Nephron progenitor cell (in vitro differentiated cells): Measurements from ENCODE around the gene SLC2A9.

Source experiments
- DNase-seq: peaks from one replicate; pipeline ENCODE4 v3.0.0; 2021
- H3K27ac Mint-ChIP-seq: 2 replicates; pipeline ENCODE4 v1.8.0; 2021; ENCODE audit warnings: mild to moderate bottlenecking, moderate library complexity, mixed read lengths
- H3K27me3 Mint-ChIP-seq: 2 replicates; pipeline ENCODE4 v1.8.0; 2021; ENCODE audit warnings: mild to moderate bottlenecking, low read depth, mixed read lengths; ENCODE audit not compliant: poor library complexity
- H3K36me3 Mint-ChIP-seq: 2 replicates; pipeline ENCODE4 v1.8.0; 2021; ENCODE audit warnings: low read depth, mixed read lengths
- H3K4me1 Mint-ChIP-seq: 2 replicates; pipeline ENCODE4 v1.8.0; 2021; ENCODE audit warnings: mixed read lengths
- H3K4me3 Mint-ChIP-seq: 2 replicates; pipeline ENCODE4 v1.8.0; 2021; ENCODE audit warnings: mild to moderate bottlenecking, moderate library complexity, mixed read lengths
- H3K9me3 Mint-ChIP-seq: 2 replicates; pipeline ENCODE4 v1.8.0; 2021; ENCODE audit warnings: mild to moderate bottlenecking, moderate library complexity, mixed read lengths
- TF ChIP-seq, protein P1 (sequence below): fragments of 200-600 bp; sonication (generic); IDR thresholded peaks from 2 replicates; pipeline ENCODE4 v1.5.0; 2021; ENCODE audit warnings: antibody characterized with exemption

The SLC2A9 gene

DNA sequence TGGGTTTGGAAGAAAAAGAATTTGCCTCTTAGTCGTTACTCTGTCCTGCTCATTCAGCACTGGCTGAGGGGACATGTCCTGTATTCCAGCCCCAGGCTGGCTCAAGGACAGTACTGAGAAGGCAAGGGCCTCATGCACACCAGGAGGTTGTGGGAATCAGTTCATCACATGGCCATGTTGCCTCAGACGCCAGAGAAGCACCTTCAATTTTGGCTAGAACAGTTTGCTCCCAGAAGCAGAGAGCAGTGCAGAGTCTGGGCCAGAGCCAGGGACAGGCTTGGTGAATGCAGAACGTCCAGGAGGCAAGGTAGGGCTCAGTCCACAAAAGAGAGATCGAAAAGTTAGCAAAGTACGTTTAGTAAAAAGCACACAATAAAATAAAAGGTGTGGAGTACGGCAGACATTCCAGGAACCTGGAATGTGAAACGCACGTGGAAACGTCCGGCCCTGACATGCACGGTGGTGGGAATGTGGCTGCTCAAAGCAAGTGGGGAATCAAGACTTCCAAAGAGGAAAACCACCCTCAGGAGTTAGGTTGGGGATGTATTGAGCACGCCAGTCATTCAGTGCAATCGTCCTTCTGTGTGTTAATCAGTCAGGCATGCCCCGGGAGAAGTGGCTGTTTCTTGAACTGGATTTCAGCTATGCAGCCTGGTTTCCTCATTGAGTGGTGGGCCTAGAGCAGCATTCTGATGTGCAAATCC is 1.2 kb upstream of the SLC2A9 start:
- no peak overlapping the region for H3K4me3 Mint-ChIP-seq
- H3K27me3 Mint-ChIP-seq: peaks cover 39% of the 10 kb centered on the region
- H3K9me3 Mint-ChIP-seq: peaks cover 7% of the 10 kb centered on the region
- peaks cover 36% of the 10 kb centered on the region for H3K4me1 Mint-ChIP-seq
- TF ChIP-seq, protein P1, sequence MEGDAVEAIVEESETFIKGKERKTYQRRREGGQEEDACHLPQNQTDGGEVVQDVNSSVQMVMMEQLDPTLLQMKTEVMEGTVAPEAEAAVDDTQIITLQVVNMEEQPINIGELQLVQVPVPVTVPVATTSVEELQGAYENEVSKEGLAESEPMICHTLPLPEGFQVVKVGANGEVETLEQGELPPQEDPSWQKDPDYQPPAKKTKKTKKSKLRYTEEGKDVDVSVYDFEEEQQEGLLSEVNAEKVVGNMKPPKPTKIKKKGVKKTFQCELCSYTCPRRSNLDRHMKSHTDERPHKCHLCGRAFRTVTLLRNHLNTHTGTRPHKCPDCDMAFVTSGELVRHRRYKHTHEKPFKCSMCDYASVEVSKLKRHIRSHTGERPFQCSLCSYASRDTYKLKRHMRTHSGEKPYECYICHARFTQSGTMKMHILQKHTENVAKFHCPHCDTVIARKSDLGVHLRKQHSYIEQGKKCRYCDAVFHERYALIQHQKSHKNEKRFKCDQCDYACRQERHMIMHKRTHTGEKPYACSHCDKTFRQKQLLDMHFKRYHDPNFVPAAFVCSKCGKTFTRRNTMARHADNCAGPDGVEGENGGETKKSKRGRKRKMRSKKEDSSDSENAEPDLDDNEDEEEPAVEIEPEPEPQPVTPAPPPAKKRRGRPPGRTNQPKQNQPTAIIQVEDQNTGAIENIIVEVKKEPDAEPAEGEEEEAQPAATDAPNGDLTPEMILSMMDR: no peak
- no peaks in the 10 kb centered on the region for H3K36me3 Mint-ChIP-seq
- no peak for DNase-seq
- H3K27ac Mint-ChIP-seq: peak overlapping the region; percentile 64

DNA sequence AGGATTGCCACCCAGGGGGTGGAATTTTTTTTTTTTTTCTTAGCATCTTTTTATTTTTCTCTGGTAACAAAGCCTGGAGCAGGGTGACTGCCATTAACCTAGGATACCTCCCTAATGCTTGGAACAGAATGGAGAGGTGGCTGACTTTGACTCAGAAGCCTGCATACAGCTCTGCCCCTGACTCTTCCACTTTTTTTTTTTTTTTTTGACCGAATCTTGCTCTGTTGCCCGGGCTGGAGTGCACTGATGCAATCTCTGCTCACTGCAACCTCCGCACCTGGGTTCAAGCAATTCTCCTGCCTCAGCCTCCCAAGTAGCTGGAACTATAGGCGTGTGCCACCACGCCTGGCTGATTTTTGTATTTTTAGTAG is 341 bp upstream of the SLC2A9 start:
- no peaks in the 10 kb centered on the region for H3K9me3 Mint-ChIP-seq
- H3K36me3 Mint-ChIP-seq: no peaks in the 10 kb centered on the region
- H3K27me3 Mint-ChIP-seq: peaks cover 39% of the 10 kb centered on the region
- no peak overlapping the region for H3K4me3 Mint-ChIP-seq
- no peak for DNase-seq
- TF ChIP-seq, protein P1: no peak
- H3K4me1 Mint-ChIP-seq: peaks cover 36% of the 10 kb centered on the region
- no peak overlapping the region for H3K27ac Mint-ChIP-seq

DNA sequence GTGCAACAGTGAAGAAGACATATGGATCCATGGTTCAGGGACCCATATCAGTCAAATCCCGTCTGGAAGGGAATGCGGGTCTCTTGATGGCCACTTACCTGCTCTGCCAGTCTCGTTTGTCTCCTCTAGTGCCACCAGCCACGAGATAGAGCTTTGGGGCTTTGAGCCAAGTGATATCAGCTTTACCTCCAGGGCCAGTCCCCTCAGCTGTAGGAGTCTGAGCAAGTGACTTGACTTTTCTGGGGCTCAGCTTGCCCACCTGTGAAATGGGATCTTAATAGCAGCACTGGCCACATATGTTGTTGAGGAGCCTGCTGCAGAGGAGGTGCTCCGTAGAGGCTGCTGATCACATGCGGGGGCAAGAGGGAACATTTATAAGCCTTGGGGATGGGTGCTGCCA is 1.2 kb downstream of the SLC2A9 start:
- no peak overlapping the region for H3K27ac Mint-ChIP-seq
- H3K4me3 Mint-ChIP-seq: no peak overlapping the region
- TF ChIP-seq, protein P1: no peak
- no peaks in the 10 kb centered on the region for H3K36me3 Mint-ChIP-seq
- peaks cover 41% of the 10 kb centered on the region for H3K4me1 Mint-ChIP-seq
- no peak for DNase-seq
- no peaks in the 10 kb centered on the region for H3K9me3 Mint-ChIP-seq
- H3K27me3 Mint-ChIP-seq: peaks cover 36% of the 10 kb centered on the region

DNA sequence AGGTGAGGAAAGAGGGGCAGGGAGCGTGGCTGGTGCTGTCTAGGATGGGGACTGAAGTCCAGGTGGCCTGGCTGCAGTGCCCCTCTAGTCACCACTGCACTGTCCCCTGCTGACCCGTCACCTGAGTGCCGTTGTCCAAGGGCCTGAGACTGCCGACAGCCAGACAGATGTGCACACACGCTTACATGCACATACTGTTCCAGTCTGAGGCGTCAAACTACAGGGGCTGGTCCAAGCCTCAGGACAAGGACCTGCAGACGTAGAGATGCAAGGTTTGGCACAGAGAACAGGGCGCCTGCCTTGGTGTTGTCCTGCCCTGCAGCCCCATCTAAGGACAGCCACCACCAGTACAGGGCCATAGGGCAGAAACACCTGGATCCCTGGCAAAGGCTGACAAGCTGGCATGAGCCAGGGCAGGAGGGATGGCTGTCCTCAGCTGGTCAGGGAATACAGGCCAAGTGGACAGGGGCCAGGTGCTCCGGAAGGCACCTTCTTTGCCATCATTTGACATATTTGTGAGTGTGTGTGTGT is 1.7 kb downstream of the SLC2A9 start:
- Mint-ChIP-seq H3K4me1 (peaks cover 46% of the 10 kb centered on the region), H3K4me3 (peak overlapping the region; percentile 76), H3K9me3 (no peaks in the 10 kb centered on the region), H3K36me3 (no peaks in the 10 kb centered on the region), H3K27me3 (peaks cover 35% of the 10 kb centered on the region), H3K27ac (no peak overlapping the region)
- TF ChIP-seq, protein P1: no peak
- no peak for DNase-seq

DNA sequence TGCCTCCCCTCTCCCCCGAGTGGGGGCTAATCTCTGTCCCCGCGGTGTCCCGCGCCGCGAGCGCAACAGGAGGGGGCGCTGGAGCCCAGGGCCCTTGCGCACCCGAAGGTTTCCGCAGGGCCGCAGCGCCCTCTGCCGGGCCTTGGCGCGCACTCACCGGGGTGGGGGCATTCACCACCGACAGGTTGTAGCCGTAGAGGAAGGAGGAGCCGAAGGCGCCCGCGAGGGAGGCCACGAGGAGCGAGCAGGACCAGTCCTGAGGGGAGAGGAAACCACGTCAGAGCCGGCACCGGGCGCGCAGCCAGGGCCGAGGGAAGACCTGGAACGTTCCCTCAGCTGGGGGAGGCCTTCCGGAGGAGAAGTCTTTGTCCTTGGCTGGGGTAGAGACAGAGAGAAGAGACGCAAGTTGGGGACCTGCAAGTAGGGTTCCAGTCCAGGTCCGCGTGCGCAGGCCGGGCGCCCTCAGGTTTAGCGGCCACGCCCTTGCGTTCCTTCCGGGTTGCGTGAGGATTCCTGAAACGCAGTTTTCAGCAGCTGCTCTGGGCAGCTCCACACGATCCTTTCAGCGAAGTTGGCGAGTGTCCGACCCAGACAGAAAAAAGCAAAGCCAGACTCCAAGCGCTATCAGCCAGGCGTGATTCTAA is 2.4 kb downstream of the SLC2A9 start:
- Mint-ChIP-seq H3K27ac (no peak overlapping the region), H3K4me1 (peaks cover 47% of the 10 kb centered on the region), H3K9me3 (no peaks in the 10 kb centered on the region), H3K4me3 (peak overlapping the region; percentile 76), H3K36me3 (no peaks in the 10 kb centered on the region), H3K27me3 (peaks cover 30% of the 10 kb centered on the region)
- TF ChIP-seq, protein P1: peak; percentile 96
- peak; percentile 90 for DNase-seq
